ENCODE results near the gene TES. TPM values are rescaled to one million over a fixed set of nuclear protein-coding genes. Genes with fewer than 3 reads are reported as not detected.

The TES gene
- polyA plus RNA-seq, 1 donor (not counting 4 experiments of a cell fraction or from before 2014, with no cell fraction given) = 187 TPM

DNA sequence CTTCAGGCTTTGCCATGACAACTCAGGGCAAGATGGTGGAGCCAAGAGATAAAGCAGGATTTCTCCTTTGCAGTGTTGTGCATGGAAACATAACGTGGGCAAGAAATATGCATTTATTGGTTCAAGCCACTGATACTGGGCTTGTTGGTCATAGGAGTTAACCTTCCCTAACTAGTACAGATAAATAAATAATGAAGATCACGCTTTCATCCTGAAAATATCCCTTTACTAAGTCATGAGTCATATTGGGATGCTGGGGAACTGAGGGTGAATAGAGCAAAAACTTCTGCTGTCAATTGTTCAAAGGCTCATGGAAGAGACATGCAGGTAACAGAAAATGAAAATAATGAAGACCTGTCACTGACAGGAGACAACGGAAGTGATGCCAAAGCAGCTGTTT is 55.5 kb downstream of the TES start:
- no peaks in the 10 kb centered on the region for H3K36me3 ChIP-seq (ENCODE audit: control insufficient read depth in 2 of 2, extremely low read depth in 1 of 2, insufficient read depth in 2 of 2, low read length in 2 of 2)
- H2AFZ ChIP-seq (ENCODE audit: control insufficient read depth, low read length) = no peak overlapping the region
- no peaks in the 10 kb centered on the region for H3K9me3 ChIP-seq (ENCODE audit: control insufficient read depth, low read depth, low read length)
- H3K4me3 ChIP-seq (ENCODE audit: control insufficient read depth in 2 of 3, extremely low read depth in 1 of 3, insufficient read depth in 2 of 3, low read depth in 1 of 3, low read length in 3 of 3) = no peak overlapping the region
- no peak overlapping the region for H3K27ac ChIP-seq (ENCODE audit: control insufficient read depth, insufficient read depth, low read length)
- H3K9ac ChIP-seq (ENCODE audit: control insufficient read depth, extremely low read depth, insufficient read depth, low read length) = no peak overlapping the region
- no peak for FAIRE-seq
- H3K79me2 ChIP-seq (ENCODE audit: control insufficient read depth, insufficient read depth, low read length) = no peaks in the 10 kb centered on the region
- no peaks in the 10 kb centered on the region for H4K20me1 ChIP-seq (ENCODE audit: control insufficient read depth, extremely low read depth, insufficient read depth, low read length)
- H3K27me3 ChIP-seq (ENCODE audit: control insufficient read depth, extremely low read depth, insufficient read depth, low read length) = no peaks in the 10 kb centered on the region
- peaks cover 25% of the 10 kb centered on the region for H3K4me1 ChIP-seq (ENCODE audit: control insufficient read depth, extremely low read depth, insufficient read depth, low read length)
- H3K4me2 ChIP-seq (ENCODE audit: control insufficient read depth, extremely low read depth, insufficient read depth, low read depth, low read length) = no peak overlapping the region
- no peak for DNase-seq (ENCODE audit: low read depth, low spot score)
- dilution Hi-C loops (cut with MboI; ENCODE audit: extremely low pct_ligation_motif_present, low sequenced_read_pairs) = loop anchor here (25.0 kb wide), 1 partner anchor 246 kb away; no protein-coding TSS in a partner anchor
- no peaks in the 10 kb centered on the region for H3K9me1 ChIP-seq (ENCODE audit: control insufficient read depth, extremely low read depth, insufficient read depth, low read length)
- TF ChIP-seq EZH2 (IDR thresholded peaks at IDR 0.05; ENCODE audit: low read length) = no peak
- TF ChIP-seq, protein P1, sequence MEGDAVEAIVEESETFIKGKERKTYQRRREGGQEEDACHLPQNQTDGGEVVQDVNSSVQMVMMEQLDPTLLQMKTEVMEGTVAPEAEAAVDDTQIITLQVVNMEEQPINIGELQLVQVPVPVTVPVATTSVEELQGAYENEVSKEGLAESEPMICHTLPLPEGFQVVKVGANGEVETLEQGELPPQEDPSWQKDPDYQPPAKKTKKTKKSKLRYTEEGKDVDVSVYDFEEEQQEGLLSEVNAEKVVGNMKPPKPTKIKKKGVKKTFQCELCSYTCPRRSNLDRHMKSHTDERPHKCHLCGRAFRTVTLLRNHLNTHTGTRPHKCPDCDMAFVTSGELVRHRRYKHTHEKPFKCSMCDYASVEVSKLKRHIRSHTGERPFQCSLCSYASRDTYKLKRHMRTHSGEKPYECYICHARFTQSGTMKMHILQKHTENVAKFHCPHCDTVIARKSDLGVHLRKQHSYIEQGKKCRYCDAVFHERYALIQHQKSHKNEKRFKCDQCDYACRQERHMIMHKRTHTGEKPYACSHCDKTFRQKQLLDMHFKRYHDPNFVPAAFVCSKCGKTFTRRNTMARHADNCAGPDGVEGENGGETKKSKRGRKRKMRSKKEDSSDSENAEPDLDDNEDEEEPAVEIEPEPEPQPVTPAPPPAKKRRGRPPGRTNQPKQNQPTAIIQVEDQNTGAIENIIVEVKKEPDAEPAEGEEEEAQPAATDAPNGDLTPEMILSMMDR (optimal IDR thresholded peaks at IDR 0.05 in 1 of 3, IDR thresholded peaks at IDR 0.05 in 1 of 3, conservative IDR thresholded peaks at IDR 0.05 in 1 of 3; ENCODE audit: extremely low read depth in 1 of 3, insufficient read depth in 2 of 3, low read length in 3 of 3) = no peak

DNA sequence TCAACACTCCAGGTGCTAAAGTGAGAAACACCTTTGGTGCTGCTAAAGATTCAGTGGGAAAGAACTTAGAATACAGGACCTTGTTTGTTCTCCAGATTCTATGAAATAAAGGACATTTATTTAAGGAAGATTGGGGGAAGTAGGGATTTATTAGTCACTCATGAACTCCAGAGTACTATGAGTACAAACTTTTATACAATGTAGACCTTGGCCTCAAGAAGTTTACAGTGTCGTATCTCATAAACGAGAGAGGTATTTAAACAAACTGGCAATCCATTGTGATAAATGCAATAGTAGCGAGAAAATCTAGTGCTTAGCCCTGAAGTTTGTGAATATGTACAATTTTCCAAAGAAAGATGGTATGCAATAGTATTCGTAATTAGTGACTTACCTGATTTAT is 59.1 kb downstream of the TES start:
- Histone ChIP-seq H3K9me1 (ENCODE audit: control insufficient read depth, extremely low read depth, insufficient read depth, low read length) (no peaks in the 10 kb centered on the region), H3K9me3 (ENCODE audit: control insufficient read depth, low read depth, low read length) (no peaks in the 10 kb centered on the region), H3K9ac (ENCODE audit: control insufficient read depth, extremely low read depth, insufficient read depth, low read length) (no peak overlapping the region), H2AFZ (ENCODE audit: control insufficient read depth, low read length) (peak overlapping the region; percentile 25), H3K4me2 (ENCODE audit: control insufficient read depth, extremely low read depth, insufficient read depth, low read depth, low read length) (no peak overlapping the region), H3K79me2 (ENCODE audit: control insufficient read depth, insufficient read depth, low read length) (no peaks in the 10 kb centered on the region), H3K4me3 (ENCODE audit: control insufficient read depth in 2 of 3, extremely low read depth in 1 of 3, insufficient read depth in 2 of 3, low read depth in 1 of 3, low read length in 3 of 3) (no peak overlapping the region), H3K36me3 (ENCODE audit: control insufficient read depth in 2 of 2, extremely low read depth in 1 of 2, insufficient read depth in 2 of 2, low read length in 2 of 2) (no peaks in the 10 kb centered on the region), H3K4me1 (ENCODE audit: control insufficient read depth, extremely low read depth, insufficient read depth, low read length) (peaks cover 45% of the 10 kb centered on the region), H4K20me1 (ENCODE audit: control insufficient read depth, extremely low read depth, insufficient read depth, low read length) (no peaks in the 10 kb centered on the region), H3K27ac (ENCODE audit: control insufficient read depth, insufficient read depth, low read length) (no peak overlapping the region), H3K27me3 (ENCODE audit: control insufficient read depth, extremely low read depth, insufficient read depth, low read length) (no peaks in the 10 kb centered on the region)
- DNase-seq (ENCODE audit: low read depth, low spot score) (no peak), FAIRE-seq (peak; percentile 44)
- no peak for TF ChIP-seq EZH2 (IDR thresholded peaks at IDR 0.05; ENCODE audit: low read length)
- TF ChIP-seq, protein P1 (optimal IDR thresholded peaks at IDR 0.05 in 1 of 3, IDR thresholded peaks at IDR 0.05 in 1 of 3, conservative IDR thresholded peaks at IDR 0.05 in 1 of 3; ENCODE audit: extremely low read depth in 1 of 3, insufficient read depth in 2 of 3, low read length in 3 of 3) = no peak
- dilution Hi-C loops (cut with MboI; ENCODE audit: extremely low pct_ligation_motif_present, low sequenced_read_pairs) = loop anchor here (25.0 kb wide), 1 partner anchor 243 kb away; no protein-coding TSS in a partner anchor
